HUES6 (cell line): ENCODE data around the gene PARN.
"Not testable (repeated sequence)": the region's sequence is repeated elsewhere in the genome, so short reads cannot be mapped to it uniquely, and the experiment has no call there.

Experiments
- H3K27ac ChIP-seq: 2 replicates; pipeline ENCODE4 v1.7.0; 2013; ENCODE audit warnings: low read depth, mild to moderate bottlenecking, low read length, inconsistent platforms
- H3K27me3 ChIP-seq: 2 replicates; pipeline ENCODE4 v1.6.1; 2013; ENCODE audit warnings: low read length; ENCODE audit not compliant: control insufficient read depth, insufficient read depth
- H3K36me3 ChIP-seq: 2 replicates; pipeline ENCODE4 v1.6.1; 2013; ENCODE audit warnings: low read length; ENCODE audit not compliant: control insufficient read depth, insufficient read depth
- H3K4me1 ChIP-seq: 2 replicates; pipeline ENCODE4 v1.6.1; 2013; ENCODE audit warnings: low read length; ENCODE audit not compliant: control insufficient read depth, insufficient read depth
- H3K4me3 ChIP-seq: 2 replicates; pipeline ENCODE4 v1.5.1; 2013; ENCODE audit warnings: low read depth, low read length
- H3K9ac ChIP-seq: one replicate; pipeline ENCODE4 v1.6.1; 2013; ENCODE audit warnings: mild to moderate bottlenecking, low read length
- H3K9me3 ChIP-seq: 2 replicates; pipeline ENCODE4 v1.6.1; 2013; ENCODE audit warnings: low read depth, low read length; ENCODE audit not compliant: control insufficient read depth, insufficient read depth

PARN gene

GRCh38 chr16:14399378-14400284 is 230.4 kb downstream of the PARN start:
- H3K27ac ChIP-seq: no peak overlapping the region
- no peaks in the 10 kb centered on the region for H3K9me3 ChIP-seq
- no peaks in the 10 kb centered on the region for H3K27me3 ChIP-seq
- H3K4me1 ChIP-seq: peaks cover 10% of the 10 kb centered on the region
- no peak overlapping the region for H3K4me3 ChIP-seq
- no peak overlapping the region for H3K9ac ChIP-seq
- no peaks in the 10 kb centered on the region for H3K36me3 ChIP-seq

- Histone ChIP-seq H3K27me3 (no peaks in the 10 kb centered on the region), H3K9ac (no peak overlapping the region), H3K4me3 (no peak overlapping the region), H3K36me3 (no peaks in the 10 kb centered on the region), H3K9me3 (no peaks in the 10 kb centered on the region), H3K4me1 (peaks cover 10% of the 10 kb centered on the region), H3K27ac (no peak overlapping the region)
These were observed 231.9 kb downstream of the PARN start for GRCh38 chr16:14398014-14398717.

DNA sequence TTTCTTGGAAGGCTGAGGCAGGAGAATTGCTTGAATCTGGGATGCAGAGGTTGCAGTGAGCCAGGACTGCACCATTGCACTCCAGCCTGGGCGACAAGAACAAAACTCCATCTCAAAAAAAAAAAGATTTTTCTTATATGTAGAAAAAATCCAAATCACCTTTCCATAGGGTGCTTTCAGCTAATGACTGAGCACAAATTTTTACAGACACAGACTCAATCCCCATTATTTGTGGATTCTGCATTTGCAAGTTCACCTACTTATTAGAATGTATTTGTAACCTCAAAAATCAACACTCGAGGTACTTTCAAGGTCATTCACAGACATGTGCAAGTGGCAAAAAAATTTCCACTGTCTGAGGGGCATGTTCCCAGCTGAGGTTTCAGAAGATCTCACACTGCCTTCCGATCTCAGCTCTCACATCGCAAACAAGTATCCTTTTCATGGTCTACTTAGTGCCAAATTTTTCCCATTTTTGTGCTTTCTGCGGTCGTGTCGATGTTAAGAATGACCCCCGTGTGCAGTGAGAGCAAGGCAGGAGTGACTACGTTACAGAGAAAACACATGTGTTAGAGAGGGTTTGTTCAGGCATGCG is 234.3 kb downstream of the PARN start:
- not testable (repeated sequence) for H3K27ac ChIP-seq, H3K36me3 ChIP-seq, H3K27me3 ChIP-seq, H3K4me3 ChIP-seq, H3K9ac ChIP-seq, H3K9me3 ChIP-seq
- H3K4me1 ChIP-seq: peaks cover 10% of the 10 kb centered on the region

DNA sequence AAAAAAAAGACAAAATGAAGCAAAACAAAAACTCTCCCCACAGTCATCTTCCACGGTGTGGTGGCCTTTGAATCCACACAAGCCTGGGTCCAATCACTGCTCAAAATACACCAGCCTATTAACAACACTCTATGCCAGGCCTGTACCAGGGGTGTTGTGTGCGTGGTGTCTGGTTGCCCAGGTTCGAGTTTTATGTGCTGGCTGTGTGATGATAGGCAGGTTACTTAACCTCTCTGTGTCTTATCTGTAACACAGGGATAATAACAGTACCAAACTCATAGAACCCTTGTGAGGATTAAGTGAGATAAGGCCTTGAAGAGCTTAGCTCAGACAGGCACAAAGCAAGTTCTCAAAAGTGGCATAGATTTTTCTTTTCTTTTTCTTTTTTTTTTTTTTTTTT is 235.2 kb downstream of the PARN start:
- Histone ChIP-seq H3K36me3 (no peaks in the 10 kb centered on the region), H3K9ac (no peak overlapping the region), H3K4me3 (no peak overlapping the region), H3K27ac (no peak overlapping the region), H3K9me3 (no peaks in the 10 kb centered on the region), H3K4me1 (peaks cover 8% of the 10 kb centered on the region), H3K27me3 (no peaks in the 10 kb centered on the region)

DNA sequence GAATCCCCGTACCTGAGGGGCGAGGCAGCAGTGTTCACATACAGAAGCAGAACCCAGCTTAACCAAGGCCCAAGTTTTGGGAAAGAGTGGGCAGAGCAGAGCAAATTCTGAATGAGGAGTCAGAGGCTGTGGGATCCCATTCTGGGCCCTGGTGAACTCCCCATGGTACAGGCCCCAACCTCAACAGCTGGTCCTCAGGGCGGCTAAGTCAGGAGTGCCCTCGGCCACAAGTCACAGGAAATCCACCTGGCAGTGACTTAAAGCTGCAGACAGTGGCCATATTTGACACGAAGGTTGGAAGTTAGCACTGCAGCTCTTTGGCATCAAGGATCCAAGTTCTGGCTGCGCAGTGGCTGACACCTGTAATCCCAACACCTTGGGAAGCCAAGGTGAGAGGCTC is 237.1 kb downstream of the PARN start:
- H3K36me3 ChIP-seq: no peaks in the 10 kb centered on the region
- H3K4me1 ChIP-seq: no peaks in the 10 kb centered on the region
- no peak overlapping the region for H3K4me3 ChIP-seq
- no peaks in the 10 kb centered on the region for H3K27me3 ChIP-seq
- H3K9me3 ChIP-seq: no peaks in the 10 kb centered on the region
- H3K27ac ChIP-seq: no peak overlapping the region
- H3K9ac ChIP-seq: no peak overlapping the region

DNA sequence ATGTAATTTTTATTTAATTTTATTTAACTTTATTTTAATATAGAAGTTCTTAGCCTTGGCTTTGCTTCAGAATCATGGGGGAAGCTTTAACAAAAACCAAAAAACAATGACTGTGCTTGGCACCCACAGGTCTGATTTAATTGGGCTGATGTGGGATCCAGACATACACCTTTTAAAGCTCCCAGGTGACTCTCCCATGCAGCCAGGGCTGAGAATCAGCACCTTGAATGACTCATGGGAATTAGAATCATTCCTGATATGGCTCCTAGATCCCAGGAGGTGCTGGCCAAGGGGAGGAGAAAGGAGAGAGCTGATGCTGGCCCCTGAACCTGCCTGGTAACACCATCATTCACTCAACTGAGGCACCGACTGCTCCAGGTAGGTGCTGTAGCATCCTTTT is 240.7 kb downstream of the PARN start:
- H3K27me3 ChIP-seq: no peaks in the 10 kb centered on the region
- H3K27ac ChIP-seq: no peak overlapping the region
- H3K9me3 ChIP-seq: no peaks in the 10 kb centered on the region
- H3K4me3 ChIP-seq: no peak overlapping the region
- no peaks in the 10 kb centered on the region for H3K4me1 ChIP-seq
- H3K9ac ChIP-seq: no peak overlapping the region
- H3K36me3 ChIP-seq: no peaks in the 10 kb centered on the region

DNA sequence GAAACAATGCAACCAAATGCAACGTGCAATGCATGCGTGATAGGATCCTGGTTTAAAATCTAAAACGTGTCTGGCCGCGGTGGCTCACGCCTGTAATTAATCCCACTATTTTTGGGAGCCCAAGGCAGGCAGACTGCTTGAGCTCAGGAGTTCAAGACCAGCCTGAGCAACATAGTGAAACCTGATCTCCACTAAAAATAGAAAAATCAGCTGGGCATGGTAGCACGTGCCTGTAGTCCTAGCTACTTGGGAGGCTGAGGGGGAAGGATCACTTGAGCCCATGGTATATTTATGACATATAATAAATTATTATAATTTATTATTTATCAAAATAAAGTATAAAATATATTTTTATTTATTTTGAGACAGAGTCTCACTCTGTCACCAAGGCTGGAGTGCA is 241.8 kb downstream of the PARN start:
- H3K4me3 ChIP-seq: no peak overlapping the region
- H3K36me3 ChIP-seq: no peaks in the 10 kb centered on the region
- no peak overlapping the region for H3K9ac ChIP-seq
- no peaks in the 10 kb centered on the region for H3K4me1 ChIP-seq
- H3K27me3 ChIP-seq: no peaks in the 10 kb centered on the region
- no peak overlapping the region for H3K27ac ChIP-seq
- no peaks in the 10 kb centered on the region for H3K9me3 ChIP-seq

GRCh38 chr16:14386115-14386514 is 243.9 kb downstream of the PARN start:
- Histone ChIP-seq H3K36me3 (no peaks in the 10 kb centered on the region), H3K27me3 (no peaks in the 10 kb centered on the region), H3K9ac (no peak overlapping the region), H3K4me1 (no peaks in the 10 kb centered on the region), H3K9me3 (no peaks in the 10 kb centered on the region), H3K4me3 (no peak overlapping the region), H3K27ac (no peak overlapping the region)
